IPS-15b (cell line): ENCODE data around the gene LYL1.

Source experiments
- H3K27me3 ChIP-seq: one replicate; pipeline ENCODE4 v1.6.1; 2013; ENCODE audit warnings: low read length; ENCODE audit not compliant: control insufficient read depth, insufficient read depth
- H3K36me3 ChIP-seq: one replicate; pipeline ENCODE4 v1.6.1; 2013; ENCODE audit warnings: low read length; ENCODE audit not compliant: control insufficient read depth, insufficient read depth
- H3K4me1 ChIP-seq: one replicate; pipeline ENCODE4 v1.6.1; 2013; ENCODE audit warnings: mild to moderate bottlenecking, low read length; ENCODE audit not compliant: control insufficient read depth, insufficient read depth
- H3K4me3 ChIP-seq: one replicate; pipeline ENCODE4 v1.5.1; 2013; ENCODE audit warnings: low read depth, low read length
- H3K9ac ChIP-seq: one replicate; pipeline ENCODE4 v1.6.1; 2013; ENCODE audit warnings: low read depth, mild to moderate bottlenecking, low read length
- H3K9me3 ChIP-seq: one replicate; pipeline ENCODE4 v1.6.1; 2013; ENCODE audit warnings: mild to moderate bottlenecking, low read length; ENCODE audit not compliant: control insufficient read depth, insufficient read depth

The LYL1 gene

GRCh38 chr19:13086341-13086740 is 16.3 kb downstream of the LYL1 start:
- H3K9ac ChIP-seq: no peak overlapping the region
- peaks cover 7% of the 10 kb centered on the region for H3K27me3 ChIP-seq
- H3K4me3 ChIP-seq: no peak overlapping the region

GRCh38 chr19:13085666-13086065 is 17.0 kb downstream of the LYL1 start:
- Histone ChIP-seq H3K36me3 (no peaks in the 10 kb centered on the region), H3K4me3 (no peak overlapping the region), H3K9ac (no peak overlapping the region), H3K27me3 (peaks cover 7% of the 10 kb centered on the region), H3K4me1 (peaks cover 7% of the 10 kb centered on the region), H3K9me3 (no peaks in the 10 kb centered on the region)

More at GRCh38 chr19:13086341-13086740, 16.3 kb downstream of the LYL1 start:
- Histone ChIP-seq H3K9me3 (no peaks in the 10 kb centered on the region), H3K36me3 (no peaks in the 10 kb centered on the region), H3K4me1 (peaks cover 10% of the 10 kb centered on the region)

DNA sequence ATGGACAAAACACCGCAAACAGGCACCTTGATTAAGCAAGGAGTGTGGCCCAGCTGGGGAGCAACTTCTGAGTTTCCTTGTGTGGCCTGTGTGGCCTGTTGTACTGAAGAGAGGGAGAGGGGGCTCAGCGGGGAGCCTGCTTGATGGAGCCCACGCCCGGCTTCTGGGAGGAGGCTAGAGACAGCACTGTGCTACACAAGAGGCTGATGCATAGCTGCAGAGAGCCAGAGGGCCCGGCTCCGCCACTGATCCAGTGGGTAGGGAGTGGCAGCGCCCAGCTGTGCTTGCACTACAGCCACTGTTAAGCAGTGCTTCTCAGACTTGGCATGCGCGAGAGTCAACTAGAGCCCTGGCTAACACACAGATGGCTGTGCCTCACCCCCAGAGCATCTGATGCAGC is 19.0 kb downstream of the LYL1 start:
- no peak overlapping the region for H3K9ac ChIP-seq
- peaks cover 8% of the 10 kb centered on the region for H3K27me3 ChIP-seq
- H3K9me3 ChIP-seq: no peaks in the 10 kb centered on the region
- peaks cover 16% of the 10 kb centered on the region for H3K4me1 ChIP-seq
- H3K36me3 ChIP-seq: no peaks in the 10 kb centered on the region
- H3K4me3 ChIP-seq: no peak overlapping the region

DNA sequence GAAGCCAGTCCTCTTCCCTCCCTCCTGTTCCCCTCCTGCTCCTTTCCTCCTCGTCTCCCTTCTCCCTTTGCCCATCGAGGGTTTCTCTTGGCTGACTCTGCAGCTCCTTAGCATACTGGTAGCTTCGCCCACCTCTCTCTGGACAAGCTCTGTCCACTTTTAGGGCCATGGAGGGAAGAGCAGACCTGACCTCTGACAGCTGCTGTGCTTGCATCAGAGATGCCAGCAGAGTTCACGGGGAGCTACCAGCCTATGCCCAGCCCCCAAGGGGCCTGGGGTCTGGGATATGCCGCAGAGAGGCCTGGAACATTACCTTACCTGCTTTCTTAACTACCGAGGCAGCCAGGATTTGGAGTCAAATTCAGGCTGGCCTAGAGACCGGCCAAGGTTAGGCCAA is 19.7 kb downstream of the LYL1 start:
- no peak overlapping the region for H3K9ac ChIP-seq
- H3K4me3 ChIP-seq: no peak overlapping the region
- no peaks in the 10 kb centered on the region for H3K36me3 ChIP-seq
- no peaks in the 10 kb centered on the region for H3K9me3 ChIP-seq
- H3K4me1 ChIP-seq: peaks cover 18% of the 10 kb centered on the region
- peaks cover 8% of the 10 kb centered on the region for H3K27me3 ChIP-seq

DNA sequence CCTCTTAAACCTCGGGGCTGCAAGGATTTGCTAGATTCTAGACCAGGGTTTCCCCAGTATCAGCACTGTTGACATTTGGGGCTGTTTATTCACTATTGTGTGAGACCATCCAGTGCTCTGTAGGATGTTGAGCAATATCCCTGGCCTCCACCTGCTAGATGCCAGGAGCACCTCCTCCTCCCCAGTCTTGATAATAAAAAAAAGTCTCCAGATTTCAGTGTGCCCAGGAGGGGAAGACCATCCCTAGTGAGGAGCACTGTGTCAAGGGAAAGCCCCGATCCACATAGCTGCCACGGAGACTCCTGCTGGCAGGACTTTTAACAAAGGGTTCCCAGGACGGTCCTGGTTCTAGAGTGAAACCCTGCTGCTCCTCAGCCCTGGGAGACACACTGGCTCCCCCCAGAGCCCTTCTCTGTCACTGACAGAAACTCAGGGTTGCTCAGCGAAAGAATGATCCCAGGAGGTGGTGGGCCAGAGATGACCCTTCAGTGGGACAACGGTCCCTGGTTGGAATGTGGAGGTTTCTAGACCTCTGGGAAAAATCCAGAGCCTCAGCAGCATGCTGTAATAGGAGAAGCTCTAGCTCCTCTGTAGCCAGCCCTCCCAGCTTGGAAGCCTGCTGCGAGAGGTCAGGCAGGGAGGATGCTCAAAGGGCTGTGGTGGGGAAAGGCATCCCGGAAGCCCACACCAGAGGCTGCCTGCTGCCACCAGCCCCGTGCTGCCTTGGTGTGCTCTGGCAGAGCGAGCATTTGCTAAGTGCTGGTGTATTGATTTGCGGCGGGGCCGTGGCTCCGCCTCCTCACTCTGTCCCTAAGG is 20.3 kb downstream of the LYL1 start:
- no peak overlapping the region for H3K9ac ChIP-seq
- H3K9me3 ChIP-seq: no peaks in the 10 kb centered on the region
- H3K4me3 ChIP-seq: no peak overlapping the region
- peaks cover 22% of the 10 kb centered on the region for H3K4me1 ChIP-seq
- peaks cover 10% of the 10 kb centered on the region for H3K27me3 ChIP-seq
- no peaks in the 10 kb centered on the region for H3K36me3 ChIP-seq

DNA sequence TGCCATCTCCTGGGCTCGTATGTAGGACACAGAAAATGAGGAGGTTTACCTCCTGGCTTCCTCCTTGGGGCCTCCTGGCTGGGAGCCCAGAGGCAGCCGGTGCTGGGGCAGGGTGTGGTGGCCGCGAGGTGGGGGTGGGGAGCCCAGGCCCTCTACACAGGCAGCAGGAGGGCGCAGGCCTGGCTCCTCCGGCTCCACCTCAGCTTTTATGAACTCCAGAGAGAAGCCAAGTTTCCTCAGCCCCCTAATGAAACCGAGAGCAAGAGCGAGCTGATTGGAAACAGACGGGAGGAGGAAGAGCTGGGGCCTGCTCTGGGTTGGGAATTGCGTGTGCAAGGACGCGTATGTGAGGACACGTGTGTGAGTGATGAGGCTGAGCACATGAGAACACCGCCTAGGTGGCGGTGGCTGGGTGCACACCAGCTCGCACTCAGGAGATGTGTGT is 23.1 kb downstream of the LYL1 start:
- no peak overlapping the region for H3K9ac ChIP-seq

GRCh38 chr19:13078897-13079541 is 23.6 kb downstream of the LYL1 start:
- no peaks in the 10 kb centered on the region for H3K36me3 ChIP-seq
- H3K4me3 ChIP-seq: no peak overlapping the region
- H3K9ac ChIP-seq: no peak overlapping the region
- H3K27me3 ChIP-seq: peaks cover 16% of the 10 kb centered on the region
- no peaks in the 10 kb centered on the region for H3K9me3 ChIP-seq
- peaks cover 22% of the 10 kb centered on the region for H3K4me1 ChIP-seq

More for the DNA sequence above, 23.1 kb downstream of the LYL1 start:
- Histone ChIP-seq H3K27me3 (peaks cover 16% of the 10 kb centered on the region), H3K4me3 (no peak overlapping the region), H3K36me3 (no peaks in the 10 kb centered on the region), H3K4me1 (peaks cover 22% of the 10 kb centered on the region), H3K9me3 (no peaks in the 10 kb centered on the region)

DNA sequence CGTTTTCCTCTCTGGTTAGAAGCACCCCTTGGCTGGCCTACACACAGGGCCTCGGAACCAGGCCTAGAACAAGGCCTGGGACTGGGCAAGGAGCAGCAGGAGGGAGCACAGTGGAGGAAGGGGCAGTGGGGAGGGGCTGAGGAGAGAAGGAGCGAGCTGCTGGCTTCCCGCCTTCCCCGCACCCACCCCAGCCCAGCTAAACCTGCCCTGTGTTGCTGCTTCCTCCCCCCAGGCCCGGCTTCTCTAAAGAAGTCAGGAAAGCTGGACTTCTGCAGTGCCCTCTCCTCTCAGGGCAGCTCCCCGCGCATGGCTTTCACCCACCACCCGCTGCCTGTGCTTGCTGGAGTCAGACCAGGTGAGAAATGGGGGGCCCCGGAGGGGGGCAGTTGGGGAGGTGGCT is 24.3 kb downstream of the LYL1 start:
- peaks cover 16% of the 10 kb centered on the region for H3K27me3 ChIP-seq
- no peaks in the 10 kb centered on the region for H3K9me3 ChIP-seq
- H3K4me1 ChIP-seq: peaks cover 22% of the 10 kb centered on the region
- H3K36me3 ChIP-seq: no peaks in the 10 kb centered on the region
- H3K4me3 ChIP-seq: no peak overlapping the region
- H3K9ac ChIP-seq: no peak overlapping the region

GRCh38 chr19:13077240-13077639 is 25.4 kb downstream of the LYL1 start:
- no peaks in the 10 kb centered on the region for H3K36me3 ChIP-seq
- H3K9me3 ChIP-seq: no peaks in the 10 kb centered on the region
- H3K4me1 ChIP-seq: peaks cover 16% of the 10 kb centered on the region
- peaks cover 16% of the 10 kb centered on the region for H3K27me3 ChIP-seq
- no peak overlapping the region for H3K9ac ChIP-seq
- H3K4me3 ChIP-seq: no peak overlapping the region

DNA sequence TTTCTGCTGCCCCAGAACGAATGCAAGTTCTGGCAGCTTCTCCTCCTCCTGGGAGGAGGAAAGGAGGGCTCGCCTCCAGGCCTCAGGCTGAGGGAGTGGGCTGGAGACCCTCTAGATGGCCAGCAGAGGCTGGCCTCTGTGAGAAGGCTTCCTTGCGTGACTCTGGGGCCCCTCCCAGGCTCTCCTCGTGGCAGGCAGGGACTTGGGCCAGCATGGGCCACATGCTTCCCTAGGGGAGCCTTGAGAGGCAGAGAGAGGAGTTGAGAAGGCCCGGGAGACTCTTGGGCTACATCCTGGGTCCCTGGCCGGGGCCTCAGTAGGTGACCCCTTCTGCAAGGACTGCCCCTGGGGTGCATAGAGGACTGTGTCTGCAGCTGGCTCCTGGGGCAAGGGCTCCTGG is 25.9 kb downstream of the LYL1 start:
- Histone ChIP-seq H3K4me3 (no peak overlapping the region), H3K9ac (no peak overlapping the region), H3K36me3 (no peaks in the 10 kb centered on the region), H3K27me3 (peaks cover 16% of the 10 kb centered on the region), H3K9me3 (no peaks in the 10 kb centered on the region), H3K4me1 (peaks cover 16% of the 10 kb centered on the region)

- Histone ChIP-seq H3K4me1 (peaks cover 16% of the 10 kb centered on the region), H3K36me3 (no peaks in the 10 kb centered on the region), H3K9ac (no peak overlapping the region), H3K4me3 (no peak overlapping the region), H3K9me3 (no peaks in the 10 kb centered on the region), H3K27me3 (peaks cover 16% of the 10 kb centered on the region)
Measured at GRCh38 chr19:13076320-13076719, 26.3 kb downstream of the LYL1 start.

- no peak overlapping the region for H3K9ac ChIP-seq
- no peak overlapping the region for H3K4me3 ChIP-seq
- H3K36me3 ChIP-seq: no peaks in the 10 kb centered on the region
- H3K27me3 ChIP-seq: peaks cover 18% of the 10 kb centered on the region
- peaks cover 13% of the 10 kb centered on the region for H3K4me1 ChIP-seq
- H3K9me3 ChIP-seq: no peaks in the 10 kb centered on the region
Measured at GRCh38 chr19:13074378-13074777, 28.3 kb downstream of the LYL1 start.
